Activated naive CD8-positive, alpha-beta T cell treated with anti-CD3 and anti-CD28 coated beads, Interleukin-2, amount 50 U/mL, for 16 hours (primary cell): ENCODE measurements around the gene INPP1.

Source experiments
- DNase-seq: peaks from one replicate; pipeline ENCODE4 v3.0.0-alpha.2; 2020; ENCODE audit warnings: low read depth, low spot score

INPP1 gene

DNA sequence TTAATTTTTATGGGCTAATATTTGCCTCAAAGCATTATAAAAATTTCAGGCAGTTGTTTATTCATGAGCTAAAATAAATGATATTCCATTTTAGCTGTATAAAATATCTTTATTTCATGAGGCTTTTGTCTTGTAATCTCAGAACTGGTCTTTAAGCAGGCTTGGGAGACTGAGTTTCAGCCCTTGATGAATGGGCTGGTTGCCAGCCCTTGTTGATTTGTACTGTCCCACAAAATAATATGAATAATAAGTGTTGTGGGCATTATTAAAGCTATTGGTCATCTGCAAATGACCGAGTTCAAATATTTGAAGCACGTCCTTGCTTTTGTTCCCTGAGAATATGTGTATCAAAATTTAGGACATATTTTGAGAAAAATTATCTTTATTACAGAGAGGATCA, 18.2 kb downstream of the INPP1 start:
- no peak for DNase-seq

DNA sequence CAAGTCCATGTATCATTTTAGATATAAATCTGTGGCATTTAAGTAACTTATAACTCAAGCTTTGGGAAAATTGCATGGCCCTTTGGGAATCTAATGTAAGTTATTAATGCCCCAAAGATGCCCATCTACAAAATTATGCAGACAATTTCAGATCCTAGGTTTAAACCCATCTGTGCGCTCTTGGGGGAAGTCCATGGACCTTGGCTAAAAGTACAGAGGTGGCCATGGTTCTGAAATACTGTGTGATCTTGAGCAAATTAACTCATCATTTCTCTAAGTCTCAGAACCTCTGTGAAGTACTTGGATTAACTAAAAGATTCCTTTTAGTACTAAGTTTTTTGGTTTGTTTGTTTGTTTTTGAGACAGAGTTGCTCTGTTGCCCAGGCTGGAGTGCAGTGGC, 19.5 kb downstream of the INPP1 start:
- DNase-seq = no peak

DNA sequence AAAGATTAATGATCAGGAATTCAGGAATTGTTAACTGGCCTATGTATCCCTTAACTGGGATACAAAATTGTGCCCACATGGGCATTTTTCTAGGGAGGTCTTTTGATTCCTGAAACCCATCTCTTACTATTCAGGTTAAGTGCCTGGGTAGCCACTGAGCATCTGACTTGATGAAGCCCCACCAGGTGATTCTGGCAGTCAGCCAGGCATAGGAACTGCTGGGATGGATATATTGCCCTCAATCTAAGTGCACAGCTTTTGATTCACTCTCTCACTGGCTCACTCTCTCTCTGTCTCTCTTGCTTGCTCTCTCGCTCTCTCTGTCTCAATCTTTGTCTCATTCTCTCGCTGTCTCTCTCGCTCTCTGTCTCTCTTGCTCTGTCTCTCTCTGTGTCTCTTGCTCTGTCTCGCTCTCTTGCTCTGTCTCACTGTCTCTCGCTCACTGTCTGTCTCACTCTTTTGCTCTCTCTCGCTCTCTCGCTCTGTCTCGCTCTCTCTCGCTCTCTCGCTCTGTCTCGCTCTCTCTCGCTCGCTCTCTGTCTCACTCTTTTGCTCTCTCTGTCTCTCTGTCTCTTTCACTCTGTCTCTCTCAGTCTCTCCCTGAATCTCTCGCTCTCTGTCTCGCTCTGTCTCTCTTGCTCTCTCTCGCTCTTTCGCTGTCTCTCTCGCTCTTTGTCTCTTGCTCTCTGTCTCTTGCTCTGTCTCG, 22.3 kb downstream of the INPP1 start:
- no peak for DNase-seq

DNA sequence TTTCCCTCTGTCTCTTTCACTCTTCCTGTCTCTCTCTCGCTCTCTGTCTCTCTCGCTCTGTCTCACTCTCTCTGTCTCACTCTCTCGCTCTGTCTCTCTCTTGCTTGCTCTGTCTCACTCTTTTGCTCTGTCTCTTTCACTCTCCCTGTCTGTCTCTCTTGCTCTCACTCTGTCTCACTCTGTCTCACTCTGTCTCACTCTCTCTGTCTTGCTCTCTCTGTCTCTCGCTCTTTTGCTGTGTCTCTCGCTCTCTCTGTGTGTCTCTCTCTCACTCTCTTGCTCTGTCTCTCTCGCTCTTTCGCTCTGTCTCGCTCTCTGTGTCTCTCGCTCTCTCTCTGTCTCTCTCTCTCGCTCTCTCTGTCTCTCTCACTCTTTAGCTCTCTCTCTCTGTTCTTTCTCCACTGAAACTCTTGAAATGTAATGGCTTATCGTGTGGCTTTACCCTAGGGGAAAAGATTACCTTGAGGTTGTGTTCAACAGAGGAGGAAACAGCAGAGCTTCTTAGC, 22.9 kb downstream of the INPP1 start:
- DNase-seq = no peak

DNA sequence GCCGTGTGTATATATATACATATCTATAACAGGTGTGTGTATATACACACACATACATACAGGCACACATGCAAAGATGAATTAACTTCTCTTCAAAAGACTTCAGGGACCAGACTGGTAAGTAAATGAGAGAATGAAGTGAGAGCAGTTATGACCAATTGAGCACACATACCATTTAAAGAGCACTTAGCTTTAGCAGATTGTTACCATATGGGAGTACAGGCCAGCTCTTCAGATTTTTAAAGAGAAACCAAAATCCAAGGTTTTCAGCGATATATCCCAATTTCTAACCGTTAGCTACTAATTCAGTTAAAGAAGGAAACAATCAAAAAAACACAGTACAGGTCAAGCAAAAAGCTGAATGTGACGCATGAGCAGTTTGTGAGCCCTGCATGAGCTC, 23.7 kb downstream of the INPP1 start:
- DNase-seq = no peak

DNA sequence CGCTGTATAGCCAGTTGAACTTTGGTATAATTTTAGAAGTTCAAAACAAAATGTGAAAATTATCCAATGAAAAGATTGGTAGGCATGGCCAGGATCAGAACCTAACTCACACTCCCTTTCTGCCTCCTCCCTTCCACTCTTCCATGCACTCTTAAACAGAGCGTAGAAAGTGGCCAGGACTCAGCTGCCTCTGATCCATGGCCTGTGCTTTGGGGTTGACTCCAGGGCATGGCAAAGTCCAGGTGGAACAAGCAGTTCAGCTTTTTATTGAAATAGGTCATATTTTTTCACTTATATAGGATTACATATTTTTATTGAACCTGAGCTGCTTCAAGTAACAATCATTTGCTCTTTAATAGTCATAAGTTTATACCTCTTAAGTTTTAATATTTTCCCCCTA, 26.2 kb downstream of the INPP1 start:
- no peak for DNase-seq

DNA sequence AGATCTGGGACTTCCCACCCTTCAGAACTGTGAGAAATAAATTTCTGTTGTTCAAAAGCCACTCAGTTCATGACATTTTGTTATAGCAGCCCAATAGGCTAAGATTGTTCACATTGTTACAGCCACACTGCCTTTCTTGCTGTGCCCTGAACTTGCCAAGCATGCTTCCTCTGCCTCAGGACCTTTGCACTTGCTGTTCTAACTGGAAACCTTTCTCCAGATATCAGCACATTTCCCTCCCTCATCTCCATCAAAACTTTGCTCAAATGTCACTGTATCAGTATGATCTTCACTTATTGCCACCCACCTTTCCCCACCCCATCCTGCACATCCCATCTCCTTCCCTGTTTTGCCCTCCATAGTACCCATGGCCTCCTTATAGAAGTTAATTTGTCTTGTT, 32.7 kb downstream of the INPP1 start:
- DNase-seq = no peak

DNA sequence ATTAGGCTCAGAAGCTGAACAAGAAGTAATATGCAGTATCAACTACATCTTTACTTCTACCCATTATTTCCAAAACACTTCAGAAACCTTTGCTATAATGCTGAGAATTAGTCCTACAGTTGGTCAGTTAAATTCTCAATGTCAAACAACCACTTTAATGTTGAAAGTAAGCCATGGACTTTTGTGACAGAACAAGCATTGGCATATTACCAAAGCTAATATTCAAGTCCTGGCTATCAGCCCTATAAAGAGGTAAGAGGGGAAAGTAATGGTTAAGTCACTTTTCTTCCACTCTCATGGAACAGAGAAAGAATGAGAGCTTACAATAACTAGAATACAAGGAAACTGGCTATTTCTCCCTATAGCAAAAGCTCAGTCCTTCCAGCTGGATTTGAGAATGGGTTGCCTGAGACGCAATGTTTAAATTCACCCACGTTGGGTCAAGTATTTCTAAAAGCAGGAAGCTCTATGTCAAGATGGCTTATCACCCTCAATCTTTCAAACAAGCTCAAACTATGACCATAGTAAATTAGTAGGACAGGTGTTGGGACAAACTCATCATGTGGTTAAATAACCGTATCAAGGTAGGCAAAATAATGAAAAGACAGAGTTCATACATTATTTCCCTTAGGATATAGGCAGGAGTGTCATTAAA, 33.3 kb downstream of the INPP1 start:
- DNase-seq = no peak

DNA sequence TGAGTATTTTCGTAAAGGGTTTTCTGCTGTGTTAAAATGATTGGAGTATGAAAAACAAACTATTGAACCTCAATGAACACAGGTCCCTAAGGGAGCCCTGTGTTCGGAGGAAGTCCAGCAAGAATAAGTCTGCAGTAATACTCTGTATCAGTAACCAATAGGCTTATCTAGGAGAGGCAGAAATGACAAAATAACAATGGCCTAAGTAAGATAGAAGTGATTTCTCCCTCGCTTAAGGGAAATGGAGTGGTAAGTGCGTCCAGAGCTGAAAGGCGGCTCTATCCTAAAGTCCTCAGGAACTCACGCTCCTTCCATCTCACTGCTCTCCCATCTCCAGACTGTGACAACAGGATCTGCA, 35.5 kb downstream of the INPP1 start:
- DNase-seq = no peak

DNA sequence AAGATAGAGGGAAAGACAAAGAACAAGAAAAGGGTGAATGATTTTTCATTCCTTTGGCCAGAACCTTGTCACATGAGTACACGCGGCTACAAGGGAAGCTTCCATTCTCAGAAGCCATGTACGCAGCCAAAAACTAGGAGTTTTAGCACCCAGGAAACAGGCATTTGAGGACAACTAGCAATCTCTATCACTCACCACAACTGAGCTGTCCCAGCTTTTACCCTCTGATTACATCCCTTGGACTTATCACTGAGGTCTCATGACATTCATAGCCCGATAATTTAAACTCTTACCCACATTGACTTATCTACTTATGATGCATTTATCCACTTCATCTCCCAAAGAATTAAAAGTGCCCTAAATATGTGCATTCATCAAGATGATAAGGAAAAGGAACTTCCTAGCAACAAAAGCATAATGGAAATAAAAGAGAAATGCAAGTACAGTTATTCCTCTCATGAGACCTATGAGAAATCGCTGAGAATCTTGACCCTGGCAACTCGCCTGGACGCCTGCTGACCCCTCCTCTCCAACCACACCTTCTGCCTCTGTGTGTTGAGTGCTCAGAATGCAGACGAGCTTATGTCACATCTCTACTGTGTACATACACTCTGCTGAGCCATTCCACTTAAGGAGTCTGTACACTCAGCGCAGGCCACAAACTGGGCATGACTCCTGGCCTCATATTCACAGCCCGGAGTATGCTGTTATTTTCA, 36.0 kb downstream of the INPP1 start:
- no peak for DNase-seq

DNA sequence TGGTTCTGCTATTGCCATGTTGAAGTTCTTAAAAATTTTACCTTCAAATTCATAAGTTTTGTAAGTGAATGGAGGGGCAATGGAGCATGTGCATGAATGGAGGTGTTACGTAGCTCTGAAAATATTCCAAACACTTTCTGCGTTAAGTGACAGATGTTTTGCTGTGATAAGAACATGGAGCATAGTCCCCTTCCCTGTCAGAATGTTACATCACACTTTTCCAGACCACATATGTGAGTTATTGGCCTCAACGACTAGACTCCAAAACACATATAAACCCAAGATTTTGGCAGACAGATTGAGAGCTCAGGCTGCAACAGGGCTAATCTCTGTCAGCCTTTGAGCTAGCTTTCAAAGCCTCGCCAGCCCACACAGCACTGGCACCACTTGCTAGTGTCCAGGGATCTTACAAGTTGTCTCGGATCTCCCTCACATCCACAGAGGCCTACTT, 37.6 kb downstream of the INPP1 start:
- DNase-seq = no peak

DNA sequence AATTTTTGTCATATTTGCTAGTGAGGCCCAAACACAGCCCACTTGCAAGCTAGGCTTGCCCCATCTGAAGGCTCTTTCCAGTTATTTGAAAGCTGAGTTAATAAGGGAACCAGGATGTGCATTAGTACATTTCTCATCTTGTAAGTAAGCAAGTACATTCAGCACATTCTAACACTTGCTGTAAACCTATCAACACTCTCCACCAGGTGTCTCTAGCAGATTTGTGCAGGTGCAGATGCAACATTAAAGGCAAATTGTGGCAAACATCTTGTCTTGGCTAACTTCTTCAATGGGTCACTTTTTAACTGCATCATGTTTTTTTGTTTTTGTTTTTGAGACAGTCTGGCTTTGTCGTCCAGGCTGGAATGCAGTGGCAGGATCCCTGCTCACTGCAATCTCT, 39.5 kb downstream of the INPP1 start:
- DNase-seq = no peak

DNA sequence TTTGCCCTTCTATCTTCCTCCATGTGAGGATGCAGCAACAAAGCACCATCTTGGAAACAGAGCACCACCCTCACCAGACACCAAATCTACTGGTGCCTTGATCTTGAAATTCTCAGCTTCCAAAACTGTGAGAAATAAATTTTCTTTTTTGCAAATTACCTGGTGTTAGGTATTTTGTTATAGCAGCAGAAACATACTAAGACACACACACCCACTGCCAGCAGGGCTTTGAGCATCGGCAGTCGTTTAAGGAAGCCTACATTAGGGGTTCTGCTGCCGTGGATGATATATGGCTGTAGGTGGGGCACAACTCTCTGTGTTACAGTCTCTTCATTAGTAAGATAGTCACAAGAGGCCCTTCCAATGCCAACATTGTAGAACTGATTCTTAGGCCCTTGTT, 44.0 kb downstream of the INPP1 start:
- no peak for DNase-seq

DNA sequence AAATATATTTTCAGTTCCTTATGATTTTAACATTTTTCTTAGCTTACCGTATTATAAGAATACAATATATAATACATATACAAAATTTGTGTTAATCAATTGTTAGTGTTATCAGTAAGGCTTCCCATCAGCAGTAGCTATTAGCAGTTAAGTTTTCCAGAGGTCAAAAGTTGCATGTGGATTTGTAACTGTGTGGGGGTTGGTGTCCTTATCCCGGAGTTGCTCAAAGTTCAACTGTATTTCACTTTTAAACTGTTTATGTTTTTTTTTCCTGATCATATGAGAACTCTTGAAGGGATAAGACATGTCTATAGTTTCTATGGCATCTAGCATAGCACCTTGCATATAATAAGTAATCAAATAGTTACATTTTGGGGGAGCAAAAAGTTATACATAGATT, 52.9 kb downstream of the INPP1 start:
- DNase-seq = no peak

DNA sequence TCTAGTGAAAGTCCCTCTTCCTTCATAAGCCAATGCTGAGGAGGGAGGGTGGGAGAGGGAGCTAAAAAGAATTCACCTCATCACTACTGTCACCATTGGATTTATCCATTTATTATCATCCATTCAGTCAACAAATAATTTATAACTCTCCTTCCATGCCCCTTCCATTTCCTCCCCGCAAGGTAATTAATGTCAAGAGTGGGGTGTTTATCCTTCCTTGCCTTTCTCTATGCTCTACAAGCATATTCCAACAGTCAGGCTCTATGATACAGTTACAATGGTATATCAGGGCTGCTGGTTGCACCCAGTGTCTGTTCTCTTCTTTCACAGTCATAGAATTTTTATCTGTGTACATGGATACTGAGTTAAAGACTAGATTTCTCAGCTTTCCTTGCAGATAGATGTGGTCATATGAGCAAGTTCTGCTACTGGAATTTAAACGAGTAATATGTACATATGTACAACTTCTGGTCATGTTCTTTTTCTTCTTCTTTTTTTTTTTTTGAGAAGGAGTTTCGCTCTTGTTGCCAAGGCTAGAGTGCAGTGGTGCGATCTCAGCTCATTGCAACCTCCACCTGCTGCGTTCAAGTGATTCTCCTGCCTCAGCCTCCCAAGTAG, 59.7 kb downstream of the INPP1 start:
- no peak for DNase-seq

DNA sequence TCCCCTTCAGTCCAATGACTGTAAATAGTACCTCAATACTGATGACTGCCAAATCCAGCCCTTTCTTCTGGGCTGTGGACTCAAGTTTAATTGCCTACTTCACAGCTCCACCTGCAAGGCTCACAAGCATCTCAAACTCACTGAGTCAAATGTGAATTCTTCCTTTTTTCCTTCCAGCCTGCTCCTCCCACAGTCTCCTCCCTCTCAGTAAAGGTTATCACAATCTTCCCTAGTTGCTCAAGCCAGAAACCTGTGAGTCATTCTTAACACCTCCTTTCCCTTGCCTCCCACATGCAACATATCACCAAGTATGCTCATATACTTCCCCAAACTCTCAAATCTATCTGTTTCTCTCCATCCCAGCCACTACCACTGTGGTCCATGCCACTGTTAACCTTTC, 61.1 kb downstream of the INPP1 start:
- no peak for DNase-seq

DNA sequence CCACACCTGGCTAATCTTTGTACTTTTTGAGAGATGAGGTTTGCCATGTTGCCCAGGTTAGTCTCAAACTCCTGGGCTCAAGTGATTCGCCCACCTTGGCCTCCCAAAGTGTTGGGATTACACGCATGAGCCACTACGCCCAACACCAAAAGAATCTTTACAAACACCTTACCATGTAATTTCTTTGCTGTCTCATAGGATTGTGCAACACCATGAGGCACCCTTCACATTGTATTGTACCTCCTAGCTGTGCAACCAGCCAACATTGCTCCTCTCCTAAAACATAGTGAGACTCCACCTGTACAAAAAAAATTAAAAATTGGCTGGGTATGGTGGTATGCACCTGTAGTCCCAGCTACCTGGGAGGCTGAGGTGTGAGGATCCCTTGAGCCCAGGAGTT, 61.7 kb downstream of the INPP1 start:
- DNase-seq = no peak

DNA sequence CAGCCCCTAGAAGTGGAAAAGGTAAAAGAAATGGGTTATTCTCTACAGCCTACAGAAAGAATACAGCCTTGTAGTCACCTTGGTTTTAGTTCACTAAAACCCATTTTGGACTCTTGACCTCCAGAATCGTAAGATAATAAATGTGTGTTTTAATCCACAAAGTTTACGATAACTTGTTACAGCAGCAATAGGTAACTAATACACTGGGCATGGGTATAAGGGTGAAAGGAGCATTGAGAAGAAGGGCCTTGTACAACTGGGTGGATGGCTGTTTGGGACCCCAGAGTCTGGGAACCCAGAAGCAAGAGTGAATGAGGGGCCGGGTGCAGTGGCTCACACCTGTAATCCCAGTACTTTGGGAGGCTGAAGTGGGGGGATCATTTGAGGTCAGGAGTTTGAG, 62.6 kb downstream of the INPP1 start:
- DNase-seq = no peak

DNA sequence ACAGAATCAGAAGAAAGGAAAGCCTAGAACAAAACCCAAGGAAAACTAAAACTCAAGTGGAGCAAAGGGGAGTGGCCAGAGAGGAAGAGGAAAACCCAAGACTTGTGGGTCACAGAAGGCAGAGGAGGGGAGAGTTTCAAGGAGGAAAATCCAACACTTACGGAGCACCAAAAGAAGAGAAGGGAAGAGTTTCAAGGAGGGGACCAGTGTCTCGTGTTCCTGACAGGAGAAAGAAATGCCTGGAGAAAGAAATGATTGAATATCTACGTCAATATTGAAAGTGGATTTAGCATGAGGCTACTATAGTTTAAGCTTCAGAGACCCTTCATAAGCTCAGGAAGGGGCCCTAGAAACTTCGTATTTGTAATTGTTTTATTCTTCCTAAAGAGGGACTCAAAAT, 63.4 kb downstream of the INPP1 start:
- DNase-seq = no peak

DNA sequence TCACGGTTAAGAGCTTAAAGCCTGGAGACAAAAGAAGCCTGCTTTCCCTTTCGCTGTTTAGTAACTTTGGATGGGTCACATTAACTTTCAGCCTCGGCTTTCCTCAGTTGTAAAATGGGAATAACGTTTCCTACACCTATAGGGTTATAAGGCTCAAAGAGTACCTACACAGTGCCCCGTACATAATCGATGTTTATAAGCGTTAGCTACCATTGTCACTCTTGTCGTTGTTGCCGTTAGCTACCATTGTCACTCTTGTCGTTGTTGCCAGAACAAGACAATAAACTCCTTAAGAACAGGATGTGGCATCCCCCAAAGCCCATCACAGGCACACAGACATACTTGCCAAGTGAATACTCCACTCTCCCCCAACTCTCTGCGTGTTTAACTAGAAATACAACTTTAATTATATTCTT, 63.9 kb downstream of the INPP1 start:
- DNase-seq = no peak

DNA sequence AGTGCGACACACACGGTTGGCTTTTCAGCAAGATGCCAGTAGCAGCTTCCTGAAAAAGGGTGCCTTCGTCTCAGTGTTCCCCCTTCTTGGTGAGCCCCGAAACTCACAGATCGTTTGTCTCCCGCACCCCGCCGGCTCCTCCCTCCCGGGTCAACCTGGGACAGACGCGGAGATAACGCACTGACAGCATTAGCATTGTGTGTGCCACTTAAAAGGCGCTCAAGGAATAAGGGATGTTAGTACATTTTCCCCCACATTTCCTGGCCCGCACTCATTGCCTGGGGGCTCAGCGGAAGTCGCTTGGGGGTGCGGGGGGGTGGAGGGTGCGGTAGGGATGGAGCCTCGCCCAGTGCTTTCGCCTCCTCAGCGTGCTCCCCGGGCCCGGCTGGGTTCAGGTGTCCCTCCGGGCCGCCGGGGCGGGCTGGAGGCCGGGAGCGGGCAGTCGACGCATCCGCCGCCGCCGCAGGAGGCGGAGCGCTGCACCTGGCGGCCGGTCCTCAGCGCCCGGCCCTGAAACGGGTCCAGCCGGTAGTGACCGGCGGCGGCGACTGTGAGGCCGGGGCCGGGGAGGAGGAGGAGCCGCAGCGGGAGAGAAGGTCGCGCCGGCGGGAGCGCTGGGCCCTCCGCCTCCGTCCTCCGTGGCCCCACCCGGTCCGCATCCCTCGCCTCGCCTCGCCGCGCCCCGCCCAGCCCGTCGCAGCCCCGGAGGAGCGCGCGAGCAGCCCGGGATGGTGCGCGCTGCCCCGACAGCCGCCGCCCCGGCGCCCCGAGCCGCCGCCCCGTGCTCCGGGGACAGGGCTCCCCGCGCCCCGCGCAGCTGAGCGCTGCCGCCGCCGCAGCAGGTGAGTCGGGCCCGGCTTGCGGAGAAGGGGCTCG, 64.5 kb downstream of the INPP1 start, which contains the start of gene MFSD6:
MFSD6 (plus strand) TSS at position 694 of the 876 bp plus-strand sequence. CDS start 27,675 bp downstream, outside the sequence.
- DNase-seq = peak; percentile 17
